ENCODE measurements around the gene FAM216A.
"Not testable (repeated sequence)": the region's sequence is repeated elsewhere in the genome, so short reads cannot be mapped to it uniquely, and the experiment has no call there.

FAM216A gene

GRCh38 chr12:110449799-110450497, 18.7 kb upstream of the FAM216A start, which contains the start of gene ARPC3:
Gene ARPC3 (minus strand): TSS chr12:110450337. CDS start chr12:110450260, 77 bp downstream.
- H3K9me3 ChIP-seq (ENCODE audit: control insufficient read depth in 2 of 2, low read length in 2 of 2): no peaks in the 10 kb centered on the region
- peaks cover 10% of the 10 kb centered on the region for H3K4me1 ChIP-seq (ENCODE audit: control insufficient read depth, insufficient read depth, low read length)
- H3K27ac ChIP-seq (ENCODE audit: low read length): peak within 1 kb of the TSS; percentile 87
- peak within 1 kb of the TSS; percentile 78 to 91 for H3K4me3 ChIP-seq (ENCODE audit: low read length in 2 of 2)
- H3K27me3 ChIP-seq (ENCODE audit: control insufficient read depth in 1 of 2, insufficient read depth in 2 of 2, low read length in 2 of 2): no peaks in the 10 kb centered on the region
- peaks cover 4 to 5% of the 10 kb centered on the region in 2 donors for H3K36me3 ChIP-seq (ENCODE audit: control insufficient read depth in 2 of 2, insufficient read depth in 2 of 2, low read length in 2 of 2)
- peak within 1 kb of the TSS; percentile 86 to 94 for H3K9ac ChIP-seq (ENCODE audit: low read length in 2 of 2)

DNA sequence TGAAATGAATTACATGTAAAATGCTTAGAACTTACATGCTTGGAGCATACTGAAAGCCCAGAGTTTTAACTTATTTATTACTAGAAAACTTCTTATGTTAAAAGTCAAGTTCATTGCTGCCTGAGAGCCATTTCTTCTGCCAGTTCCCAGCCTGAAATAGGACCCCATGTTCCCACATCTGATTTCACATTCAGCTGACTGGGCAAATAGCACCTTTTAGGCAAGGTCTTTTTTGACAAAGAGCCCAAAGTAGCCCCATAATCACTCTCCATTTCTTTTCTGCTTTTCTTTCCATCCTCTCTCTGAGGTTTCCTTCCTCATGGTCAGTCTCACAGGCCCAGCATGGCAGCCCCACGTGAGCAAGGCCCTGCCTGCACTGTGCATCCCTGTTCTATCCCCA, 17.4 kb upstream of the FAM216A start:
- no peak overlapping the region for H3K4me3 ChIP-seq (ENCODE audit: low read length in 2 of 2)
- H3K27me3 ChIP-seq (ENCODE audit: control insufficient read depth in 1 of 2, insufficient read depth in 2 of 2, low read length in 2 of 2): no peaks in the 10 kb centered on the region
- H3K36me3 ChIP-seq (ENCODE audit: control insufficient read depth in 2 of 2, insufficient read depth in 2 of 2, low read length in 2 of 2): peaks cover 0 to 8% of the 10 kb centered on the region in 2 donors
- no peak overlapping the region for H3K9ac ChIP-seq (ENCODE audit: low read length in 2 of 2)
- peaks cover 10% of the 10 kb centered on the region for H3K4me1 ChIP-seq (ENCODE audit: control insufficient read depth, insufficient read depth, low read length)
- H3K9me3 ChIP-seq (ENCODE audit: control insufficient read depth in 2 of 2, low read length in 2 of 2): no peaks in the 10 kb centered on the region
- peak overlapping the region; percentile 46 for H3K27ac ChIP-seq (ENCODE audit: low read length)

DNA sequence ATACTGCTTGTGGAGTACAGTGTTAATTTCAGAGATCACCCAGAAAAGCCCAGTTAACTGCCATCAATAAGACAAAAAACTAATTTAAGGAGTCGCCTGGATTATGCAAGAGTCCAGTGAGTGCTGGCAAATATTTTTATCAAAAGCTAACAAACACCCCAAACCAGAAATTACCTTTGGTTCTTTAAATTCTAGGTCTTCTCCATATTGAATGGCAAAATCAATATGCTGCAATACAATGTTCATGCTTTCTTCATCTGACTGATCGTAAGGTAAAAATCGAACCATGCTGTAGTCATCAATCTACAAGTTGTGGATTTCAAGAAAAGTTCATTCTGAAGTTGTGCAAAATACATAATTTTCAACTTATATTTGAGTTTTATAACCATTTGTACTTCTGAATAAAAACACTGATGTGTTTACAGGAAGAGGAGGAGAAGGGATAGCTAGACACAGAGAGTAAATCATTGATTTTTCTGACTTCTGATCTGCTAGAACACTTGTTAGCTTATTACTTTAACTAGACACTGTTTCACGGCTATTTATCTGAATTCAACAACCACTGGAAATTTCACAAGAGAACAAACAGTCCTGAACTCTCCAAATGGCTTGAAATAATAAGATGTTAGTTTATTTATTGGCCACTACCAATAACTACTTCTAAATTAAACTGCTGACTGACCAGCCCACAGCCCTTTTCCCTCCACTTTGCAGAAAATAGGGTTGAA, 14.9 kb upstream of the FAM216A start:
- H3K9me3 ChIP-seq (ENCODE audit: control insufficient read depth in 2 of 2, low read length in 2 of 2): no peaks in the 10 kb centered on the region
- no peak overlapping the region for H3K4me3 ChIP-seq (ENCODE audit: low read length in 2 of 2)
- H3K27me3 ChIP-seq (ENCODE audit: control insufficient read depth in 1 of 2, insufficient read depth in 2 of 2, low read length in 2 of 2): no peaks in the 10 kb centered on the region
- no peak overlapping the region for H3K9ac ChIP-seq (ENCODE audit: low read length in 2 of 2)
- H3K27ac ChIP-seq (ENCODE audit: low read length): no peak overlapping the region
- H3K4me1 ChIP-seq (ENCODE audit: control insufficient read depth, insufficient read depth, low read length): peaks cover 7% of the 10 kb centered on the region
- peaks cover 0 to 11% of the 10 kb centered on the region in 2 donors for H3K36me3 ChIP-seq (ENCODE audit: control insufficient read depth in 2 of 2, insufficient read depth in 2 of 2, low read length in 2 of 2)

DNA sequence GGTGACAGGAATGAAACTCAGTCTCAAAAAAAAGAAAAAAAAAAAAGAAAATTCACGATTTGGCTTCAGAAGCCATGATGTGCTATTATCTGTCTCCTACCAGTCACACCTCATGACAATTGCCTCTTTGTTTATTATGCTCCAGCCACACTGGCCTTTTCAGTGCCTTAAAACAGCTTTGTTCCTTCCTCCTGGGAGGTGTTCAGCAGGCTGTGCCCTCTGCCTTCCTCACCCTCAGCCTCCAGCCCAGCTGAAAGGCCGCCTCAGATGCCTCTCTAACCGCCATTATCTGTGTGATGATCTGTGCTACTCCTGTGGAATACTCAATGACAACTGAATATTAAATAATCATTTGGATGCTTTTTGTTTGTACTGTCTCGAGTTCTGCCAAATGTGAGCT, 9.9 kb upstream of the FAM216A start:
- Histone ChIP-seq H3K36me3 (ENCODE audit: control insufficient read depth in 2 of 2, insufficient read depth in 2 of 2, low read length in 2 of 2) (peaks cover 0 to 21% of the 10 kb centered on the region in 2 donors), H3K4me3 (ENCODE audit: low read length in 2 of 2) (no peak overlapping the region), H3K4me1 (ENCODE audit: control insufficient read depth, insufficient read depth, low read length) (no peaks in the 10 kb centered on the region), H3K9ac (ENCODE audit: low read length in 2 of 2) (no peak overlapping the region), H3K27ac (ENCODE audit: low read length) (no peak overlapping the region), H3K9me3 (ENCODE audit: control insufficient read depth in 2 of 2, low read length in 2 of 2) (no peaks in the 10 kb centered on the region), H3K27me3 (ENCODE audit: control insufficient read depth in 1 of 2, insufficient read depth in 2 of 2, low read length in 2 of 2) (no peaks in the 10 kb centered on the region)

DNA sequence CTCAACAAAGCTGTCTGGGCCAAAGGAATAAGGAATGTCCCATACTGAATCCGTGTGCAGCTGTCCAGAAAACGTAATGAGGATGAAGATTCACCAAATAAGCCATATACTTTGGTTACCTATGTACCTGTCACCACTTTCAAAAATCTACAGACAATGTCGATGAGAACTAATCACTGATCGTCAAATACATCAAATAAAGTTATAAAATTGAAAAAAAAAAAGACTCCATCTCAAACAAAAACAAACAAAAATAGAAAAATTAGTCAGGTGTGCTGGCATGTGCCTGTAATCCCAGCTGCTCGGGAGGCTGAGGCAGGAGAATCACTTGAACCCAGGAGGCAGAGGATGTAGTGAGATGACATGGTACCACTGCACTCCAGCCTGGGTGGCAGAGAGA, 7.5 kb upstream of the FAM216A start:
- not testable (repeated sequence) for H3K9ac ChIP-seq (ENCODE audit: low read length in 2 of 2); H3K9me3 ChIP-seq (ENCODE audit: control insufficient read depth in 2 of 2, low read length in 2 of 2); H3K27ac ChIP-seq (ENCODE audit: low read length); H3K4me3 ChIP-seq (ENCODE audit: low read length in 2 of 2); H3K27me3 ChIP-seq (ENCODE audit: control insufficient read depth in 1 of 2, insufficient read depth in 2 of 2, low read length in 2 of 2); H3K4me1 ChIP-seq (ENCODE audit: control insufficient read depth, insufficient read depth, low read length)
- H3K36me3 ChIP-seq (ENCODE audit: control insufficient read depth in 2 of 2, insufficient read depth in 2 of 2, low read length in 2 of 2): peaks cover 0 to 19% of the 10 kb centered on the region in 2 donors

- H3K27me3 ChIP-seq (ENCODE audit: control insufficient read depth in 1 of 2, insufficient read depth in 2 of 2, low read length in 2 of 2): no peaks in the 10 kb centered on the region
- peaks cover 0 to 13% of the 10 kb centered on the region in 2 donors for H3K36me3 ChIP-seq (ENCODE audit: control insufficient read depth in 2 of 2, insufficient read depth in 2 of 2, low read length in 2 of 2)
- H3K4me3 ChIP-seq (ENCODE audit: low read length in 2 of 2): no peak overlapping the region
- no peak overlapping the region for H3K27ac ChIP-seq (ENCODE audit: low read length)
- H3K9ac ChIP-seq (ENCODE audit: low read length in 2 of 2): no peak overlapping the region
- no peaks in the 10 kb centered on the region for H3K9me3 ChIP-seq (ENCODE audit: control insufficient read depth in 2 of 2, low read length in 2 of 2)
- H3K4me1 ChIP-seq (ENCODE audit: control insufficient read depth, insufficient read depth, low read length): peaks cover 19% of the 10 kb centered on the region
Observed at GRCh38 chr12:110465024-110465423, 3.6 kb upstream of the FAM216A start.

GRCh38 chr12:110465765-110466164, 2.9 kb upstream of the FAM216A start:
- H3K27me3 ChIP-seq (ENCODE audit: control insufficient read depth in 1 of 2, insufficient read depth in 2 of 2, low read length in 2 of 2); H3K4me3 ChIP-seq (ENCODE audit: low read length in 2 of 2); H3K9me3 ChIP-seq (ENCODE audit: control insufficient read depth in 2 of 2, low read length in 2 of 2); H3K27ac ChIP-seq (ENCODE audit: low read length); H3K9ac ChIP-seq (ENCODE audit: low read length in 2 of 2): not testable (repeated sequence)
- Histone ChIP-seq H3K4me1 (ENCODE audit: control insufficient read depth, insufficient read depth, low read length) (peaks cover 19% of the 10 kb centered on the region), H3K36me3 (ENCODE audit: control insufficient read depth in 2 of 2, insufficient read depth in 2 of 2, low read length in 2 of 2) (peaks cover 0 to 11% of the 10 kb centered on the region in 2 donors)

- Histone ChIP-seq H3K4me1 (ENCODE audit: control insufficient read depth, insufficient read depth, low read length) (peaks cover 19% of the 10 kb centered on the region), H3K9ac (ENCODE audit: low read length in 2 of 2) (peak overlapping the region in 1 of 2 donors; percentile 84), H3K9me3 (ENCODE audit: control insufficient read depth in 2 of 2, low read length in 2 of 2) (no peaks in the 10 kb centered on the region), H3K36me3 (ENCODE audit: control insufficient read depth in 2 of 2, insufficient read depth in 2 of 2, low read length in 2 of 2) (peaks cover 0 to 9% of the 10 kb centered on the region in 2 donors), H3K4me3 (ENCODE audit: low read length in 2 of 2) (peak overlapping the region; percentile 44 to 84), H3K27ac (ENCODE audit: low read length) (no peak overlapping the region), H3K27me3 (ENCODE audit: control insufficient read depth in 1 of 2, insufficient read depth in 2 of 2, low read length in 2 of 2) (no peaks in the 10 kb centered on the region)
Observed at GRCh38 chr12:110466791-110467190, 1.9 kb upstream of the FAM216A start.

DNA sequence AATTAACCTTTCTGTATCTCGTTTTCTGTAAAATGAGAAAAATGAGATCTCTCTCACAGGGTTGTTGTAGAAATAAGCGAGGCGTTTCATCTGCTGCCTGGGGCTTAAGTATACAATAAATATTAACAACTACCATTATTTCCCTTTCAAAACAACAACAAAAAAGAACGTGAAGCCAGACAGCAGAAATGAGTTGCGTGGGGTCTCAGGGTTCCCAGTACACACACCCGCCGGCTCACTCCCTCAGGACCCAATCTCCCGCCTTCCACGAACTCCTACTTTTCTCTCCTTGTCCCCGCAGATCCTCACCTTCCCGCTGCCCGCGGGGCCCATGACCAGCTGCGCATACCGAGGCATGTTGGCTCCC, 815 bp upstream of the FAM216A start:
- peak overlapping the region; percentile 84 to 99 for H3K4me3 ChIP-seq (ENCODE audit: low read length in 2 of 2)
- H3K27ac ChIP-seq (ENCODE audit: low read length): peak overlapping the region; percentile 94
- H3K9me3 ChIP-seq (ENCODE audit: control insufficient read depth in 2 of 2, low read length in 2 of 2): no peaks in the 10 kb centered on the region
- H3K36me3 ChIP-seq (ENCODE audit: control insufficient read depth in 2 of 2, insufficient read depth in 2 of 2, low read length in 2 of 2): peaks cover 0 to 6% of the 10 kb centered on the region in 2 donors
- no peaks in the 10 kb centered on the region for H3K27me3 ChIP-seq (ENCODE audit: control insufficient read depth in 1 of 2, insufficient read depth in 2 of 2, low read length in 2 of 2)
- peak overlapping the region; percentile 84 to 97 for H3K9ac ChIP-seq (ENCODE audit: low read length in 2 of 2)
- peaks cover 19% of the 10 kb centered on the region for H3K4me1 ChIP-seq (ENCODE audit: control insufficient read depth, insufficient read depth, low read length)

DNA sequence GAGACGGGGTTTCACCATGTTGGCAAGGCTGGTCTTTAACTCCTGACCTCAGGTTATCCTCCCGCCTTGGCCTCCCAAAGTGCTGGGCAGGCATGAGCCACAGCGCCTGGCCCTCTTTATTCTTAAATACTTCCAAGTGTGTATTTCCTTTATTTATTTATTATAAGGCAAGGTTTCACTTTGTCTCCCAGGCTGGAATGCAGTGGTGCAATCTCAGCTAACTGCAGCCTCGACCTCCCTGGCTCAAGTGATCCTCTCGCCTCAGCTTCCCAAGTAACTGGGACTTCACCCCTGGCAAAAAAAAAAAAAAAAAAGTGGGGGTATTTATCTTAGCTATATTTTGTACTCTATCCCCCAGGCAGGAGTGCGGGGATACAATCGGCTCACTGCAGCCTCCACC, 6.8 kb downstream of the FAM216A start:
- Histone ChIP-seq H3K4me3 (ENCODE audit: low read length in 2 of 2) (no peak overlapping the region), H3K4me1 (ENCODE audit: control insufficient read depth, insufficient read depth, low read length) (no peaks in the 10 kb centered on the region), H3K27me3 (ENCODE audit: control insufficient read depth in 1 of 2, insufficient read depth in 2 of 2, low read length in 2 of 2) (no peaks in the 10 kb centered on the region)

More for the DNA sequence above, 6.8 kb downstream of the FAM216A start:
- Histone ChIP-seq H3K9ac (ENCODE audit: low read length in 2 of 2) (no peak overlapping the region), H3K27ac (ENCODE audit: low read length) (no peak overlapping the region), H3K36me3 (ENCODE audit: control insufficient read depth in 2 of 2, insufficient read depth in 2 of 2, low read length in 2 of 2) (peaks cover 0 to 2% of the 10 kb centered on the region in 2 donors), H3K9me3 (ENCODE audit: control insufficient read depth in 2 of 2, low read length in 2 of 2) (no peaks in the 10 kb centered on the region)
